Panc1 (cell line): ENCODE measurements around the gene TMEM108. TPM values are rescaled to one million over a fixed set of nuclear protein-coding genes. Genes with fewer than 3 reads are reported as not detected.

Experiments used
- ATAC-seq: fragments of 200-7000 bp; cut with Tn5 transposase; 2 replicates; pipeline ENCODE4 v1.9.1; 2020; ENCODE audit warnings: mild to moderate bottlenecking, moderate library complexity
- BruUV-seq: library from RNA; stranded (reverse); fragments of 400-500 nt; replicated peaks from 2 replicates; lab custom pipeline; 2021; lab: Mats Ljungman, UMichigan
- CTCF ChIA-PET: fragments of 300-600 bp; sonication (Branson Sonifier 250); formaldehyde crosslinking; loops from one replicate; lab custom pipeline; 2022; ENCODE audit warnings: antibody characterized with exemption; lab: Charles Lee
- POLR2A ChIA-PET: fragments of 300-600 bp; sonication (Branson Sonifier 250); formaldehyde crosslinking; loops from one replicate; lab custom pipeline; 2022; ENCODE audit warnings: antibody characterized with exemption; lab: Charles Lee
- DNase-seq: peaks from one replicate; pipeline ENCODE4 v3.0.0-alpha.2; 2010; ENCODE audit warnings: low read depth, low spot score
- H3K27ac ChIP-seq: 2 replicates; pipeline ENCODE4 v1.5.1; 2011; ENCODE audit warnings: mild to moderate bottlenecking, low read length, inconsistent platforms
- H3K27me3 ChIP-seq: fragments of 200-500 bp; sonication (Bioruptor generic); 2 replicates; pipeline ENCODE4 v1.6.0; 2014; ENCODE audit warnings: low read length, inconsistent platforms; ENCODE audit not compliant: control insufficient read depth, insufficient read depth
- H3K36me3 ChIP-seq: fragments of 200-500 bp; sonication (Bioruptor generic); 2 replicates; pipeline ENCODE4 v1.5.1; 2014; ENCODE audit warnings: inconsistent platforms, mild to moderate bottlenecking, low read length, moderate library complexity; ENCODE audit not compliant: control insufficient read depth, insufficient read depth
- H3K4me1 ChIP-seq: 2 replicates; pipeline ENCODE4 v1.5.1; 2011; ENCODE audit warnings: inconsistent platforms, mild to moderate bottlenecking, low read length, moderate library complexity; ENCODE audit not compliant: control insufficient read depth, insufficient read depth
- H3K4me3 ChIP-seq, 2 experiments: 2 replicates each; pipeline ENCODE4 v1.5.1; 2011 to 2012; ENCODE audit warnings: low read depth in 2 of 2, low read length in 2 of 2, mild to moderate bottlenecking in 2 of 2, inconsistent platforms in 1 of 2, moderate library complexity in 1 of 2
- H3K9me3 ChIP-seq: fragments of 200-500 bp; sonication (Bioruptor generic); 2 replicates; pipeline ENCODE4 v1.5.1; 2014; ENCODE audit warnings: low read depth, mild to moderate bottlenecking, inconsistent platforms, low read length, moderate library complexity; ENCODE audit not compliant: control insufficient read depth, insufficient read depth
- CTCF ChIP-seq: fragments of 450-650 bp; IDR thresholded peaks from 2 replicates; pipeline ENCODE4 v1.5.1; 2017; ENCODE audit warnings: mild to moderate bottlenecking
- POLR2AphosphoS5 ChIP-seq: IDR thresholded peaks from 2 replicates; pipeline ENCODE4 v1.6.1; 2012; ENCODE audit warnings: mild to moderate bottlenecking, low read depth, low read length, moderate library complexity
- REST ChIP-seq, 2 experiments: IDR thresholded peaks; 2 replicates each; pipeline ENCODE4 v1.6.1; 2011 to 2012; ENCODE audit warnings: low read depth in 2 of 2, control low read depth in 1 of 2, low read length in 1 of 2, mild to moderate bottlenecking in 1 of 2, moderate library complexity in 1 of 2; ENCODE audit not compliant: insufficient read depth in 1 of 2
- SIN3A ChIP-seq: IDR thresholded peaks from 2 replicates; pipeline ENCODE4 v1.6.1; 2012; ENCODE audit warnings: low read depth, mild to moderate bottlenecking, low read length, moderate library complexity, borderline replicate concordance; ENCODE audit not compliant: insufficient read depth
- TCF7L2 ChIP-seq: IDR thresholded peaks from 2 replicates; pipeline ENCODE4 v1.6.1; 2011; ENCODE audit warnings: mild to moderate bottlenecking, low read depth, low read length, inconsistent platforms
- in situ Hi-C: cut with HindIII; loops from 2 replicates; pipeline ENCODE4 v1.10.0; 2016; ENCODE audit warnings: low sequenced_read_pairs, low pct_unique_long_range_greater_than_20kb
- intact Hi-C: fragments of 100-400 bp; cut with micrococcal nuclease; formaldehyde crosslinking; loops from one replicate; pipeline ENCODE4 v1.10.0; 2022; ENCODE audit not compliant: unreplicated experiment
- total RNA-seq: library from RNA; stranded (reverse); gene quantifications from one replicate; pipeline ENCODE4 v1.2.1, GENCODE V29; 2021; ENCODE audit not compliant: unreplicated experiment

TMEM108 gene
- total RNA-seq, 1 experiment from 2014 or later, result 0.41 TPM

DNA sequence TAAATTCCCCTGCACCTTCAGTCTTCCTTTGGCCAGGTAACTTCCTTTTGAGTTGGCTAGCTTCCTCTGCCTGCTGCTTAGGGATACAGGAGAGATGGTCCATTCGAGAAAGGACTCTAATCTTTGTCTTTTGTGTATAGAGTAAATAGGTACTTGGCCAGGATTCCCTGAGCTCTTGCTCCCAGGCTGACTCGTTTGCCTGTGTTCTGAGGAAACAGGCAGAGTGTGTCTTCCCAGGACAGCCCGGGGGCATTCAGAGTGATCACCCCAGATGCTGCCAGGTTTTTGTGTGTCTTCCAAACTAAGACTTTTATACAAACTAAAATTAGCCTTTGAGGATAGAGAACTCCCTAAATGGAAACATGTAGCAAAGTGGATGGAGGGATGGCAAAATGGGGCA is 39.5 kb downstream of the TMEM108 start:
- ATAC-seq (no peak), DNase-seq (no peak)
- Histone ChIP-seq H3K9me3 (no peaks in the 10 kb centered on the region), H3K4me1 (no peaks in the 10 kb centered on the region), H3K27me3 (peaks cover 3% of the 10 kb centered on the region; the same call in 1 of the 2 replicates), H3K4me3 (no peak overlapping the region), H3K27ac (no peak overlapping the region), H3K36me3 (no peaks in the 10 kb centered on the region)
- TF ChIP-seq POLR2AphosphoS5 (no peak), SIN3A (no peak), CTCF (no peak), REST (IDR thresholded peaks at IDR 0.05; ENCODE audit: insufficient read depth in 1 of 2, low read depth in 2 of 2, low read length in 1 of 2) (no peak), TCF7L2 (no peak)
- no TSS peak for BruUV-seq
- intact Hi-C loops (no loop called here), in situ Hi-C loops (no loop called here)
- POLR2A ChIA-PET, result no interaction called here
- CTCF ChIA-PET, result no interaction called here

DNA sequence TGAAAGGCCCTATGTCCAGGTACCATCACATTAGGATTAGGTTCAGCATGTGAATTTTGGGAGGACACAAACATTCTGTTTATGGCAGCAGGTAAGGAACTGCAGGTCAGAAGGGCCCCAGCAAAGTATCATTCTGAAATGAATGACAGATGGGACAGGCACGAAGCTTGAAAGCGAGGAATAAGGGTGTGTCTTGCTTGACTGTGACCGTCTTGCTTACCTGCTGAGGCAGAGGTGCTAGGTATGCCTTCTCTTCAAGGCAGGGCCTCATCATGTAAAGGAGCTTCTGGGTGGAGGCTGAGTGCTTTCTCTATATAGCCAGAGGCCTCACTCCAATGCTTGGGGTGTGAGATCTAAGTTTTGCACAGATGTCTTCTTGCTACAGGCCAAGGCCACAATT is 41.4 kb downstream of the TMEM108 start:
- Histone ChIP-seq H3K27ac (no peak overlapping the region), H3K4me3 (no peak overlapping the region), H3K27me3 (peaks cover 3% of the 10 kb centered on the region; the same call in 1 of the 2 replicates), H3K4me1 (no peaks in the 10 kb centered on the region), H3K9me3 (no peaks in the 10 kb centered on the region), H3K36me3 (no peaks in the 10 kb centered on the region)
- no TSS peak for BruUV-seq
- ChIA-PET POLR2A (no interaction called here), CTCF (no interaction called here)
- in situ Hi-C loops (no loop called here), intact Hi-C loops (no loop called here)
- TF ChIP-seq TCF7L2, result no peak
- no peak for TF ChIP-seq POLR2AphosphoS5
- TF ChIP-seq SIN3A, result no peak
- TF ChIP-seq REST (IDR thresholded peaks at IDR 0.05; ENCODE audit: insufficient read depth in 1 of 2, low read depth in 2 of 2, low read length in 1 of 2), result no peak
- no peak for TF ChIP-seq CTCF
- no peak for DNase-seq
- ATAC-seq, result no peak
